ENCODE results near the gene C11orf54.
A peak's percentile ranks its signal among the peaks of the same experiment; 100 is the strongest.

The C11orf54 gene

DNA sequence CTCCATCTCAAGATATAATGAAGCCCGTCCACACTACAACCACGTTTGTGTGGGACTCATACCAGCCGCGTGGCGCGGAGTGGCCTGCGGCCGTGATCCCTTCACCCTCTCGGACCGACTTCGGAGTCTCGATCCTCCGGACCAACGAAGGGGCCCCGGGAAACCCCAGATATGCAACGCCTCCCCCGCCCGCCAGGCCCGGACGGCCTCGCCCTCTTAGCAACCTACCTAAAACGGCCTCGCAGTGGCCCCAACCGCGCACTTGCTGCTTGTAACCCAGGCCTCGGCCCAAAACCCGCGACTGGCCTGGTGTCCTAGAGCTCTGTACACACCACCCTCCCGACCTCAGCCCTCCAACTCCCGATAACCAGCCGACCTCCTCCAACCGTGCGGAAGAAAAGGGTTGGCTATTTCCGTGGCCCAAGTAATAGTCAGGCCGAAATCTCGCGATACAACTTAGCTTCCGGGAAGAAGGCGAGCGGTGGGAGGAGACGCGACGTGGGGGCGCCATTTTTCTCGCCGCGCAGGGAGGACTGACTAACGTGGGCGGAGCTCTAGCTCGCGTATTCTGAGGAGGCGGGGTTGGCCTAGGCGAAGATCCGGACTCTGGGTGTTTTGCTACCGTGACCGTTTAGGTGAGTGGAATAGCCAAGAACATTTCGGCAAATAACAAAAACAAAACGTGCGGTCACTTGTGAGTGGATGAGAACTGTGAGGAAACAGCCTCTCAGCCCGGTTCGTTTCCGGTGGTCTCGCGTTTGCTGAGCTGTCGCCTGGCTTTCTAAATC, at the start of gene C11orf54, which contains the start of gene TAF1D:
Gene C11orf54, plus strand, starts transcription at position 579 of the 788 bp plus-strand sequence. CDS start 5,722 bp downstream, outside the sequence.
Gene TAF1D, minus strand, starts transcription at position 402 of the 788 bp plus-strand sequence. CDS start 2,191 bp downstream, outside the sequence.
- DNase-seq: peak; percentile 95

DNA sequence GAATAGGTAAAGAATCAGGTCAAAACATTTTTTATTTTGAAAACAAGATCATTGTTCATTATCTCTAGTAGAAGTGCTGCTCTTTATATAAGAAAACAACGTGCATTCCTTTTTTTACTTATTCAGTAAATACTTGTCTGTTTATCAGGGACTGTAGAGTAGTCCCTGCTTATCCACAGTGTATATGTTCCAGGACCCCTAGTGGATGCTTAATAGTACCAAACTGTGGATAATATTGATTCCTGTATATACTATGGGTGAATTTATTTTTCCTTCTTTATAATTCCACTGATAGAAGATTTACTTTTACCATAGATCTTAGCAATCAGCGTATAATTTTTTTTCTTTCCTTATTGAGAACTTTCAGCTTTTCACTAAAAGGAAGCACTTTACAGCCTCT, 47.4 kb upstream of the C11orf54 start:
- no peak for DNase-seq

DNA sequence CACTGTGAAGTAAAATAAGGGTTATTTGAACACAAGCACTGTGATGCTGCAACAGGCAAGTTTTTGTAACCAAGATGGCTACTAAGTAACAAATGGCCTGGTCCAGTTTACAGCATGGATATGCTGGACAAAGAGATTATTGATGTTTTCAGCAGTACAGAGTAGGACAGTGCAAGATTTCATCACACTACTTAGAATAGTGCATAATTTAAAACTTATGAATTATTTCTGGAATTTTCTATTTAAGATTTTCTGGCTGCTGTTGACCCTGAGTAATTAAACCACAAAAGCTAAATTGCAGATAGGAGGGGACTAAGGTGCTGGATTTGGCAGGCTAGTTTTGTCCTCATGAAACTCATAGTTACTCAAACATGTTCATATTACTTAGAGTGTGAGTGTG, 46.9 kb upstream of the C11orf54 start:
- DNase-seq: no peak

DNA sequence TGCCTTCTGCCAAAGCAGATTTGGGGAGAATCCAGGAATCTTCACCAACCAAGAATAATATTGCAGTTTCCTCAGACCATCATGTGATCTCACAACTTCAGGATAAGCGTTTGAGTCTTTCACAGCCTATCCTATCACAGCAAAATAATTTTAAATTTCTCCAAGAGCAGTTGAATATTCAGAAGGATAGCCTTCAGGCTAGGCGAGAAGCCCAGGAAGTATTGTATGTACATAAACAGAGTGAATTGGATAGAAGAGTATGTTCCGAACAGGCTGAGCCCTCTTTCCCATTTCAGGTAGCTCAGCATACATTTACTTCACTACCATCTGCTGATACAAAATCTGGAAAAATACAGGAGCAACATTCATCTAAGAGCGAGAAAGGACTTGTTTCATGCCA, 43.9 kb upstream of the C11orf54 start:
- DNase-seq: no peak

DNA sequence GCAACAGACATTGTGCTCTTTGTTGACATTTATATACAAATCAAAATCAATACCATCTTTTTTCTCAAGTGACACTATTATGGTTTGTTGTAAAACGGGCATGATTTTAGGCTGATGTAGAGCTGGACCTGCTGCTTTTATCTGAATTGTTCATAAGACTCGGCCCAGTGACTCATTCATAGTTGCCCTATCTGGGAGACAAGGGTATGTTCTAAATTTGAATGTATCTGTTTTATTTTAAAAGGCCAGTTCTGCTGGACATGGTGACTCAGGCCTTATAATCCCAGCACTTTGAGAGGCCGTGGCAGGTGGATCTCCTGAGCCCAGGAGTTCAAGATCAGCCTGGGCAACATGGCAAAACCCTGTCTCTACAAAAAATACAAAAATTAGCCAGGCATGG, 40.6 kb upstream of the C11orf54 start:
- no peak for DNase-seq

DNA sequence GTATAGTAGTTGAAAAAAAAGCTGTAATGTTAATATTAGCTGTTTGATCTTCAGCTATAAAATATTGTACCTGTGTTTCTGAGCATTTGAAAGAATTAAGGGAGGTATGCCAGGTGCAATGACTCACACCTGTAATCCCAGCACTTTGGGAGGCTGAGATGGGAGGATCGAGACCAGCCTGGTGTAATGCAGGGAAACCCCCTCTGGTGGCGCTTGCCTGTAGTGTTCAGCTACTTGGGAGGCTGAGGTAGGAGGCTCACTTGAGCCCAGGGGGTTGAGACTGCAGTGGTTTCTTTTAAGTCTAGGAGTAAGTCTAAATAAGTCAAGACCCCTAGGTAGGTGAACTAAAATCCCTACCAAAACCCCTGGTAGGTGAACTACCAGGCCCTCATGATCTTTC, 37.2 kb upstream of the C11orf54 start:
- no peak for DNase-seq

DNA sequence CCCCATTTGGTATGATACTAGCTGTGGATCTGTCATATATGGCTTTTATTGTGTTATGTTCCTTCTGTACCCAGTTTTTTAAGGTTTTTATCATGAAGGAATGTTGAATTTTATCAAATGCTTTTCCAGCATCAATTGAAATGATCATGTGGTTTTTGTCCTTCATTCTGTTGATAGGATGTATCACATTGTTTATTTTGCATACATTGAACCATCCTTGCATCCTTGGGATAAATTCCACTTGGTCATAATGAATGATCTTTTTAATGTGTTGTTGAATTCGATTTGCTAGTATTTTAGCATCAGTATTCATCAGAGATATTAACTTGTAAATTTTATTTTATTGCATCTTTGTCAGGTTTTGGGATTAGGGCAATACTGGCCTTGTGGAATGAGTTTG, 31.2 kb upstream of the C11orf54 start:
- no peak for DNase-seq

DNA sequence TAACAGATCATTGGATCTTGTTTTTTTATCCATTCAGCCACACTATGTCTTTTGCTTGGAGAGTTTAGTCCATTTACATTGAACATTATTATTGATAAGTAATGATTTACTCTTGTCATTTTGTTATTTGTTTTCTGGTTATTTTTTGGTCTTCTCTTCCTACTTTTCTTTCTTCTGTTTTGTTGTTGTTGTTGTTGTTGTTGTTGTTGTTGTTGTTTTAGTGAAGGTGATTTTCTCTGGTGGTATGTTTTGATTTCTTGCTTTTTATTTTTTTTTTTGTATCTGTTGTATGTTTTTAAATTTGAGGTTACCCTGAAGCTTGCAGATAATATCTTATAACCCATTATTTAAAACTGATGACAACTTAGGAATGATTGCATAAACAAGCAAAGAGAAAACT, 28.8 kb upstream of the C11orf54 start:
- DNase-seq: no peak

DNA sequence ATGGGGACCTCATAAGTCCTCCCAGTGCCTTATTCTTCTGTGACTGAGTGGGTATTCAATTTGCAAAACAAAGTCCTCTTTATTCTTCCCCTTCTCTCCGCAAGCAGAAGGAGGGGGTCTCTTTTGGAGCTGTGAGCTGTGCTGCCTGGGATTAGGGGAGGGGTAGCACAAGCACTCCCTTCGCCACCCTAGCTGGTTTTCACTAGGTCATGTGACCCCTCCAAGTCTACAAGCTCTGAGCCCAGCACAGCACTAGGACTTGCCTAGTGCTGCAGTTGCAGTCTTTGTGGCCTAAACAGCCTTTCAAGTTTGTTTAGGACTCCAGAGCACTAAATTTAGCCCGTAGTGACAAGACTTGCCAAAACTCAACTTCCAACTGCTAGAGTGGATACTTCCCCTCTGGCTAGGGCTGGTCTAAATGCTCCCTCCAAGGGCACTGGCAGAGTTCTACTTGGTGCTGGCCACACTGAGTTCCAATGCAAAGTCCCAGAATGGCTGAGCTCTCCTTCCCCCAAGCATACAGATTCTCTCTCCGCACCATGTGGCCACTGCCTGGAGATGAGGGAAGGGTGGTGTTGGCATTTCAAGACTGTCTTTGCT, 25.6 kb upstream of the C11orf54 start:
- no peak for DNase-seq

DNA sequence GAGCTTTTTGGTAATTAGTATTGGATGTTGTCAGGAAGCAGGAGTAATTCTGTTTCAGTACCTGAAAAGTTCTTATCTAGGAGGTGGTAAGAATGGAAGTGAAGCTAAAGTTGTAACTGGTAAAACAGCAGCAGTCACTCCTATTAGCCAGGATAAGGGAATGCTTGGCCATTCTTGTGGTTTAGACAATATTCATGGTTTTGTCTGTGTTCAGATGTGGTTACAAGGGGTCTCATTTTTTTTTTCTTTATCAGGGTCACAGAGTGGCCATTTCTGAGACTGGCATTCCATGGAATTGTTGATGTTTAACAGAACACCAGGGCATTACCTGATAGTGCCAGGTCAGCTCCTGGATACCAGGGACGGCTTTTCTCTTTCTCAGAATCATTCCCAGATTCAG, 24.0 kb upstream of the C11orf54 start:
- no peak for DNase-seq

DNA sequence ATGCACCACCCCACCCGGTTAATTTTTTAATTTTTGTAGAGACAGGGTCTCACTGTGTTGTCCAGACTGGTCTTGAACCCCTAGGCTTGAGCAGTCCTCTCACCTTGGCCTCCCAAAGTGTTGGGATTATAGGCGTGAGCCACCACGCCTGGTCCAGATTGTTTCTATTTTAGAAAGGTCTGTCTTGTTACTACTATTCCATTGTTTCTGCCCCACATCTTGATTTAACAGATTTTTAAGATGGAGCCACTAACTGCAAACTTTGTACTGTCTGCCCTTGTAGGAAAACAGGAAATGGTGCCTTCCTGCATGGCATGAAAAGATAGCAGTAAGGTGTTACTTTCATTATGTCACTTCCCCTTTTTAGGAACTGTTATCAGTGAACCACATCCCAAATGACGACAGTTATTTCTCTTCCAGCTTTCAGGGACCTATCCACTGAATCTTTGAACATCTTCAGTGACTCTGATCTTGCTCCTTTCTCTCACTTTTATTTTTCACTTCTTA, 23.4 kb upstream of the C11orf54 start:
- DNase-seq: no peak

DNA sequence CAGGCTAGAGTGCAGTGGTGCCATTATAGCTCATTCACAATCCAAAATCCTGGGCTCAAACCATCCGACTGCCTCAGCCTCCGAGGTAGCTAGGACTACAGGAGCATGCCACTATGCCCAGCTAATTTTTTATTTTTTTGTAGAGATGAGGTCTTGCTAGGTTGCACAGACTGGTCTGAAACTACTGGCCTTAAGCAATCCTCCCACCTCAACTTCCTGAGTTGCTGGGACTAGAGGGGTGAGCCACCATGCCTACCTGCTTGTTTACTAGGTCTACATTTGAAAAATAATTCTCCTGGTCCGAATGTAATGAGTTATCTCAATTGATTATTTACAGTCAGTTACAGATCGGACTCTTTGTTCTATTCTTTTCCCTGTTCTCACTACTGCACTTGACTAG, 22.2 kb upstream of the C11orf54 start:
- DNase-seq: no peak

DNA sequence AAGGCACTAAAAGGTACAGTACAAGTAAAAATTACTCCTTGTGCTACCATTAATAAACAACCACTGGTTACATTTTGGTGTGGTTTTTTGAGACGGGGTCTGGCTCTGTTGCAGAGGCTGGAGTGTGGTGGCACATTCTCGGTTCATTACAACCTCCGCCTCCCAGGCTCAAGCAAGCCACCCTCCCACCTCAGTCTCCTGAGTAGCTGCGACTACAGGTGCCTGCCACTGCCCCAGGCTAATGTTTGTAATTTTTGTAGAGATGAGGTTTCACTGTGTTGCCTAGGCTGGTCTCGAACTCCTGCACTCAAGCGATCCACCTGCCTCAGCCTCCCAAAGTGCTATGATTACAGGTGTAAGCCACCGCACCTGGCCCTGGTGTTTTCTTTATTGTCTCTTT, 20.9 kb upstream of the C11orf54 start:
- no peak for DNase-seq

DNA sequence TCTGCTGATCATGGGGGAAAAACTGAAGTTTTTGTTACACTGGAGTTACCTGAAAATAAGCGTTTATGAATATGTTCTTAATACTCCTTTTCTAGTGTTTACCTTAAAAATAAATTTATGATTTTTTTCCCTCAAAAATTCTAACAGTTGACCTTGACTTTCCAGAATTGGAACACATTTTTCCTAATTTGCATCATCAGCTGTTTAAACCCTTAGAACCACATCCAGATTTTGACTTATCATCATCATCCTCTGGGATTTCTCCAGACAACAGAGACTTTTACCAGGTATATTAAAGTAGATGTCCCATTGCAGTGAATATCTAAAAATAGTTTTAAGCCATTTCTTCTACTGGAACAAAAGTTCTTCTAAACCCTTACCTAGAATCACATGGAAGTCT, 17.4 kb upstream of the C11orf54 start:
- no peak for DNase-seq

DNA sequence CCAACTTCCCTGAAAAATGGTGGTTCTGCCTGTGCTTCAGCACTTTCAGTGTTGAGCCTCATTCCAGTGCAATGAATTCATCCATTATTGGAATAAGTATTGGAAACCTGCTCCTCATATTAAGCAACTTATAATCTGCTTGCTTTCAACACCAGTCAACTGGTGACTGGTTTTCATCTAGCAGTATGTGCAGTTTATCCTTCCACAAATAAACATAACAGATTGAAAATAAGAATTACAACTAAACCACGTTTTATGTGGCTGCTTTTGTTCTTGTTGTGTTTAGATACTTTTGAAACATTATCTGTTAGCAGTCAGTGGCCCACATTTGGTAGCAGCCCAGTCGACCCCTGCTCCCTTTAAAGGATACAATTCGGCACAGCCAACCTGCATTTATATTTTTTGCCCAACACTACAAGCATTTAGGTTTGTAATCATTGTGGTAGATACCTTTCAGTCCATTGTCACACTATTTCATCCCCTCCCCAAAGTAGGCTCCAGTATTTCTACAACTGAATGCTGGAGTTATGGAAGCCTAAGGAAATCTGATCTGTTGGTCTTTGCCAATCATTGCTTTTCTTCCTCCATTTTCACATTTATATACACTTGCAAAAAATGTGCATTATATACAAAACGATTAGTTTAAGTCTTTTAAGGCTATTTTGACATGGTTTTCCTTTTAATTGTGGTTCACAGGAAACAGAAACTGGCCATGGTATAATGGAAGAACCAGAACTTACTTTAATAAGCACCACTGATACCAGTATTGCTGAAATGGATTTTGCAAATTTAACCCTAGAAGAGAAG, 13.3 kb upstream of the C11orf54 start:
- DNase-seq: no peak

DNA sequence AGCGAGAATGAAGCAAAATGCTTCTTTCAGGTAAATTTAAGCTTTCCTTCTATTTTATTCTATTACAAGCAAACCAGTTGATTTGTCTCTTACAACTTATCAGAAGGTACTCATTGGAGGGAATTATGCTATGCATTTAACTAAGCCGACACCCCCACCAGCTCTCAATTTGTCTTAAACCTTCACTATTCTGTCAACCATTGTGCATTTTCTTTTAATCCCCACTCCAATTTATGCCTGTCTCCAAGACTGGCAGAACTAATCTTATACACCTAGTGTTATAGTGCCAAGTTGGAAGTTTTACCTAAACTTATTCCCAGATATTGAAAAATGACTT, 12.7 kb upstream of the C11orf54 start:
- DNase-seq: no peak

DNA sequence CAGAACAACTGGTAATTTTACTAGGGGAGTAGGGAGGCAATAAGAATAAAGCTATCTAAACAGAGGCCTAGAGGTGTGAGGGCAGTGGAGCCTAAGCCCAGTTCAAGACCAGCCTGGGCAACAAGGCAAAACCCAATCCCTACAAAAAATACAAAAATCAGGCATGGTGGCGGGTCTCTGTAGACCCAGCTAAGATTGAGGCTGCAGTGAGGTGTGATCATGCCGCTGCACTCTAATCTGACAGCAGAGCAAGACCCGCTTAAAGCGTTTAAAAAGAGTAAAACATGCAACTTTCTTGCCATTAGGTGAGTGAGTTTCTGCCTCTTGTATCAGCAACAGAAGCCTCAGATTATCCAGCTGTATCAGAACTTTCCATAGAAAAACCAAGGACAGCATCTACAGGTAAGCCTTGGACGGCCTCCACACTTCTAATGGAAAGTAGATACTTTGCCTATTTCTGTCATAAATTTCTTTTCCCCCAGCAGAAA, 12.3 kb upstream of the C11orf54 start:
- DNase-seq: peak; percentile 42

DNA sequence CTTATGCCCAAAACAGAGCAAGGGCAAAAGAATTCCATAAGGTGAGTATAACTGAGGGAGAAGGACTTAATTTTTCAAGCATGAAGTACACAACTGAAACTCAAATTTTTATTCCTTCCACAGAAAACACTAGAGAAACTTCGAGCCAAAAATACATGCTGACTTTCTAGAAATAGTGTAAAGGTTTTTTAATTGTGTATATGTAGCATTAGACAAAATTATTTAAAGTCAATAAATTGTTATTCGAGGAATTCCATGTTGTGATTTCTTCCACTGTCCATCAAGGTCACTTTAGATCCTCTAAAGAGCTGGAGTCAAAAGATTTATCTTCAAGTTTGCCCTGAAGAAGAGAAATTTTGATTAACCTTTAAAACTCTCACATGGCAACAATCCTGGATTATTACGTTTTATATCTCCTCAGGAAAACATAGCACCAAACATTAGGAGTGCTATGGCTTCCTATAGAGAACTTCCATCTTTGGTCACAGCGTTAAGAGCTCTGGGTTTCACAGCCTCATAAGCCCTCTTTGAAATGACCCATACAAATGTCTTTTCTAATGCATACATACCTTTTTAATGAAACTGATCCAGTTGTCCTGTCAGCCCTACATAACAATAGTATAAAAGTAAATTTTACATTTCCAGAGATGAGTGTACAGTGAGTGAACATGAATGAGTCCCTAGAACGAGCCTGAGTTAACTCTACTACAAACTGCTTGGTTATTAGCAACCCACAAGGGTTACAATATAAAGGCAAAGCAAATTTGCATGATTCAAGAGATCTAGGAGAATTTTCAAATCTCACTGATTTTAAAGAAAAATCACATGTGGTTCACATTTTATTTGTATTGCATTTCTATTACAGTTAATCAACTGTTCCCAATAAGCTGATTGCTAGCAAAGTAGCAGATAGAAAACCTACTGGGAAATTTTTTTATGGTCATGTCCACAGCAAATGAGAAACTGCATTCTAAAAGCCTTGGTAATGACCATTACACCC, 11.1 kb upstream of the C11orf54 start:
- DNase-seq: no peak

DNA sequence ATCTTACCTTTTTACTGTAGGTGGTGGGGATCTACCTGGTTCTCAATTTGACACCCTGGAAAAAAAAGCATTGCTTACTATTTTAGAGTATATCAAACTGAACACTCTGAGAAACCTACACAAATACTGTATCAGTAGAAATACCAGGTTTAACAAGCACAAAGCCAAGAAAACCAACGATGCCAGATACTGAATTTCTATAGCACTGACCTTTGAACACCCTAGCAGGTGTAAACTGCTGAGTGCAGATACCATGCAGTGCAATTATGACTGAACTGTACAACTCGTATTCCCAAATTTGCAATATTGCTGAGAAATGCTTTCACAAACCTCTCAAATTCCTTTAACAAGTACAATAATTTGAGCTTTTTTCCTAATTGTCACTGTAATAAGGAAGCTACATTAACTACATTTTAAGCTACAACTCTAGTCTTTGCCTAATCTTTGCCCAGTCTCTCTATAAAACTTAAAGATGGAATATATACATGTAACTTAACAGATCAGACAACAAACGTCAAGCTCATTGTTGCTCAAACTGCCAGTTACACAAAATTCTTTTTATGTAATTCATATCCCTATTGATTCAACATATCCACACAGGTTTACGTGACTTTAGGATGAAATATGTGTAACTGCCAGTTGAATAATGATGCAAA, 9.1 kb upstream of the C11orf54 start:
- DNase-seq: no peak

DNA sequence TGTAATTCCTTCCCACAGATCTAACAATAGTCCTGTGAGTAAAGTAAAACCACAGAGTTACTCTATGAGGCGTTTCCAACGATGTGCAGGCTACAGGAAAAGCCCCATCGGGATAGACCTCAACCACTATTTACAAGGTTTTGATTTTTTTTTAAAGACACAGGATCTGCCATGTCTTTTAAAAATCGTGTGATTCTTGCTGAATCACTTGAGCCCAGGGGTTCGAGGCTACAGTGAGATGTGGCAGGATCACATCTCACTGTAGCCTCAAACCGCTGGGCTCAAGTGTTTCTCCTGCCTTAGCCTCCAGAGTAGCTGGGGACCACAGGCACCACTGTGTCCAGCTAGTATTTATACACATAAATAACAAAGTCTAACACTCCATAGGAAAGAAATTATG, 8.0 kb upstream of the C11orf54 start:
- no peak for DNase-seq

DNA sequence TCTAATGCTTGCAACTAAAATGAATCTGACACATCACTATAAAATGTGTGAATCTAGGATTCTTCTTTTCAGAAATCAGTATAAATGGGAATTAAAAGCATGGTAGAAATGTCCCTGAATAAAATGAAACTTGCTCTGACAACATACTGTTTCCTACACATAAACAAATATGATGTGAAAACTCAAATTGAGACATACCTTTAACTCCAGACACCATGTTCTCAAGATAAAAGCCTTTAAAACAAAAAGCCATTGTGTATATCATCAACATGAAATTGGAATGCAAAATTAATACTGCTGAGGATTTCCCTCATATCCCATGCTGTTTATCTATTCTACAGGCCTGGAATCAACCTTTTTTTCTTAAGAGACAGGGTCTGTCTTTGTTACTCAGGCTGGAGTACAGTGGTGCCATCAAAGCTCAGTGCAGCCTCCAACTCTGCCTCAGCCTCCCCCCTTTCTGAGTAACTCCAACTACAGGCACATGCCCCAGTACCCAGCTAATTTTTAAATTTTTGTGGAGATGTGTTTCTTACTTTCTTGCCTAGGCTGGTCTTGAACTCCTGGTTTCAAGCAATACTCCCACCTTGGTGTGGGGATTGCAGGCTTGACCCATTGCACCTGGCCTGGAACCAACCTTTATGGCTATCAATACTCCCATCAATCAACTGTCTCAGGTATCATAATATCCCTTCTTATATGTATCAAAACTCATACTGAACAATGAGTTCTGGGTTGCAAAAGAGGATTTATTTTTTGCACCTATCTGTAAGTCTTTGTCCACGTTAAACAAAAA, 6.8 kb upstream of the C11orf54 start:
- DNase-seq: no peak

Data from stimulated activated CD8-positive, alpha-beta memory T cell treated with anti-CD3 and anti-CD28 coated beads, Interleukin-4, amount 100 ng/mL, for 48 hours (primary cell).